ENCODE measurements around the gene PCGF6.
"Not testable (repeated sequence)": the region's sequence is repeated elsewhere in the genome, so short reads cannot be mapped to it uniquely, and the experiment has no call there.

PCGF6 gene, protein sequence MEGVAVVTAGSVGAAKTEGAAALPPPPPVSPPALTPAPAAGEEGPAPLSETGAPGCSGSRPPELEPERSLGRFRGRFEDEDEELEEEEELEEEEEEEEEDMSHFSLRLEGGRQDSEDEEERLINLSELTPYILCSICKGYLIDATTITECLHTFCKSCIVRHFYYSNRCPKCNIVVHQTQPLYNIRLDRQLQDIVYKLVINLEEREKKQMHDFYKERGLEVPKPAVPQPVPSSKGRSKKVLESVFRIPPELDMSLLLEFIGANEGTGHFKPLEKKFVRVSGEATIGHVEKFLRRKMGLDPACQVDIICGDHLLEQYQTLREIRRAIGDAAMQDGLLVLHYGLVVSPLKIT

DNA sequence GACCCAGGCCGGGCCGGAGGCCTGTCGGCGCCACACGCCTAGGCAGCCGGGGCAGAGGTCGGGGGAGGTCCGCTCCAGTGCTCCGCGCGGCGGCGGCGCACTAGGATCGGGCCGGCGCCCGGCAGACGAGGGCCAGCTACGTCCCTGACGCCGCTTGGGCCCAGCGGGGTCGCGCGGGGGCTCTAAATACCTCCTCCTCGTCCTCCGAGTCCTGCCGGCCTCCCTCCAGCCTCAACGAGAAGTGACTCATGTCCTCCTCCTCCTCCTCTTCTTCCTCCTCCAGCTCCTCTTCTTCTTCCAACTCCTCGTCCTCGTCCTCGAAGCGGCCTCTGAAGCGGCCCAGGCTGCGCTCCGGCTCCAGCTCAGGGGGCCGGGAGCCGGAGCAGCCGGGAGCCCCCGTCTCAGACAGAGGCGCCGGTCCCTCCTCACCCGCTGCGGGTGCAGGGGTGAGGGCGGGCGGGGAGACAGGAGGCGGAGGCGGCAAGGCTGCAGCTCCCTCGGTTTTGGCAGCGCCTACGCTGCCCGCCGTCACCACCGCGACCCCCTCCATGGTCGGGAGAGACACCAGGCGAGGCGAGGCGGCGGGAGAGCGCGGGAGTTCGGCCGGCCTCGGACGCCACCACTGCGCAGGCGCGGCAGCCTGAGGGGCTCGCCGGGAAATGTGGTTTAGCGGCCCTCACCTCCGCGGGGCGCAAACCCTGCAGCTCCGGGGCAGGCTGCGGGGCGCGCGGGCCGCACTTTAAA, at the start of gene PCGF6:
PCGF6 (minus strand) TSS at position 624 of the 744 bp plus-strand sequence; CDS start at position 550, 74 bp downstream.
- DNase-seq (ENCODE audit: low read depth in 4 of 4, low spot score in 1 of 4) = peak; percentile 52 to 68 (median 63)

DNA sequence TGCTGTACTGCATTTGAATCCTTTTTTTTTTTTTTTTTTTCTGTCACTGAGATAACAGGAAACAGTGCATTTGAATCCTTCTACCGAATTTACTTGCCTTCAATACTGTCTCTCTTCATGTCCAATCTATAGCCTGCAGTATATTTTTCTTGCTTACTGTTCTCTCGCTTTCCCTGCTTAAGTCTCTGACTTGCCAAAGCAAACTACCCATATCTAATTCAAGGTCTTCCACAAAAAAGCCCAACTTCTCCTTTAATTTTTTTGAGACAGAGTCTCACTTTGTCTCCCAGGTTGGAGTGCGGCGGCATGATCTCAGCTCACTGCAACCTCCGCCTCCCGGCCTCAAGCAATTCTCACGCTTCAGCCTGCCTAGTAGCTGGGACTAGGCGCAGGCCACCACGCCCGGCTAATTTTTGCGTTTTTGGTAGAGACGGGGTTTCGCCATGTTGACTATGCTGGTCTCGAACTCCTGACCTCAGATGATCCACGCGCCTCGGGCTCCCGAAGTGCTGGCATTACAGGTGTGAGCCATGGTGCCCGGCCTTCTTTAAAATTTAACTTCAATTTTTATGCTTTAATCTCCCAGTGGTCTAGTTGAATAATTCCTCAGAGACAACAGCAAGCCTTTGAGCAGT, 46.4 kb upstream of the PCGF6 start:
- DNase-seq (ENCODE audit: low read depth in 4 of 4, low spot score in 1 of 4) = no peak

DNA sequence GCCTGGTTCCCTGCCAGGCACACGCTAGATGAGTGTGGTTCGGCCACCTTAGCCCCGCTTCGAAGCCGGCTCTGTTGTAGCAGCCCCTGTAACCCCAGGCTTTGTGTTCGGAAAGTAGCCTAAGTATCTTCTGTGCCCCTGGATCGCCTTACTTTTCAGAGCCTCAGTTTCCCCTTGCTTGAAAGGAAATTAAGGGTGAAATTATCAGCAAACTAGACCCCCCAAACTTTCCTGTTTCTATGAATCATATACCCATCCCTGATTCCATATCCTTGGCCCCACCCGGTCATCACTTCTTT, 45.8 kb upstream of the PCGF6 start:
- no peak for DNase-seq (ENCODE audit: low read depth in 4 of 4, low spot score in 1 of 4)

DNA sequence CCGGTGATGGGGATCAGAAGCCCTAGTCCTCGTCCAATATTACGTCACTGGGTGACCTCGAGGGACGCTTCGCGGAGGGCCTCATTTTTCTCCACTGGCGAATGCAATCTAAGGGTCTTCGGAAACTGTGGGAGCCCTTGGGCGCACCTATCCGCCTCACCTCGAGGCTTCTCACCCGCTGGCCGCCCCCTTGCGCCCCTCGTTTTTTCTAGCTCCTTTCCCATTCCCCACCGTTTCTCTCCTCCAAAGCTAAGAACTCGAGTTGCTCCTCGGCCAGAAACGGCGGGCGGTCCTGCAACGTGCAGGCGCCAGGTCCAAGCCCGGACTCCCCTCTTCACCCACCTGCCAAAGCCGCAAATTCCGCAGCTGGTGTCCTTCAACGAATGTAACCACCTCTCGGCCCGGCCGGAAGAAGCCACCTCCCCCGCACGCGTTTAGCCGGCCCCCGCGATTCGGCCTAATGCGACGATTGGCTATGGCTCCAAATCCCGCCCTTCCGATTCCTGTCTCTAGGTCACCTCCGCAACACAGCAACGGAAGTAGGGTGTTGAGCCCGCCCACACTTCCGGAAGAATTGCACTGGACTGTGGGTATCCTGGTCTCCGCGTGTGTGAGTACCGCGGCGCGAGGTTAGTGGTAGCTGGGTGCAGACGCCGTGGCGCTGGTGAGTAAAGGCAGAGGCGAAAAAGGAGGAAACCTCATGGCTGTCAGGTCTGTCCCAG, 45.3 kb upstream of the PCGF6 start, which contains the start of the genes ATP5MK and PDCD11:
ATP5MK (minus strand) TSS at position 409 of the 722 bp plus-strand sequence. CDS start 4,018 bp downstream, outside the sequence.
PDCD11 (plus strand) TSS at position 560 of the 722 bp plus-strand sequence. CDS start 1,801 bp downstream, outside the sequence.
- DNase-seq (ENCODE audit: low read depth in 4 of 4, low spot score in 1 of 4) = peak; percentile 80 to 98 (median 94)

DNA sequence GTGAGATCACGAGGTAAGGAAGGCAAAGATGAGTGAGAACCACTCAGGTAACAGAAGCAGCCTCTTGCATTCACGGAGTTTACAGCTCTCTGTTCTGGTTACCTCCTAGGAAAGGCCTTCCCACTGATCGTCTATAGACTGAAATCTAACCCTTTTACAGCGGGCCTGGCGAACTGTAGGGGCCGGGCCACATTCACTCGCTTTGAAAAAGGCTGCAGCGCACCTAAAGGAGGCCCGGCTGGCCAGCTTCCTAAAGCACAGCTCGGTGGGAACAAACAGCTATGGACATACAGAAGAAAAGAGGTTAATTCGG, 44.8 kb upstream of the PCGF6 start:
- DNase-seq (ENCODE audit: low read depth in 4 of 4, low spot score in 1 of 4) = no peak

DNA sequence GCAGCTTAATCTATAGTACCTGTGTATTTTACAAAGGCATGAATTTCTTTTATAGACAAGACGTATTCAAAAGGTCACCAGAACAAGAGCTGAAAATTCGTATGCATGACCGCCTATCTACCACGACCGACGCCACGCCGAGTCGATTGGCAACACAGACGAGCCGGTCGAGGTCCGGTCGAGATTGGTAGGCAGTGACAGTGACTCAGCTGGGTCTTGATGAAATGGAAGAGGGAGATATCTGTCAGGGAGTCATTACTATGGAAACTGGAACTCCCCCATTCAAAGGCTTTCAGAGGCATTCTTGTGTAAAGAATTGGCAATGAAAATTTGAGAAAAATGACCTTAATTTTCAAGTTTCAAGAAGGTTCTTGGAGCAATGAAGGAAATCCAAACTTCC, 43.2 kb upstream of the PCGF6 start:
- DNase-seq (ENCODE audit: low read depth in 4 of 4, low spot score in 1 of 4) = no peak

DNA sequence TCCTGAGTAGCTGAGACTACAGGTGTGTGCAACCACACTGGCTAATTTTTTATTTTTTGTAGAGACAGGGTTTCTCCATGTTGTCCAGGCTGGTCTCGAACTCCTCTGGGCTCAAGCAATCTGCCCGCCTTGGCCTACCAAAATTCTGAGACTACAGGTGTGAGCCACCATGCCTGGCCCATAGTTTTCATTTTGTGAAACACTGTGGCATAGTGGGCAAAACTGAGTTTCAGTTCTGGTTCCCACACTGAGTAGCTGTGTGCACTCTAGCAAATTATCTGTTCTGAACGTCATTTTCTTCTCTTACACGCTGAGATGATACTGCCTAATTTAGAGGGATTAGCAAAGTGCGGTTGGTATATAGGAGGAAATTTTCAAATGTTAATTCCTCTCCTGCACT, 31.8 kb upstream of the PCGF6 start:
- DNase-seq (ENCODE audit: low read depth in 4 of 4, low spot score in 1 of 4) = no peak

DNA sequence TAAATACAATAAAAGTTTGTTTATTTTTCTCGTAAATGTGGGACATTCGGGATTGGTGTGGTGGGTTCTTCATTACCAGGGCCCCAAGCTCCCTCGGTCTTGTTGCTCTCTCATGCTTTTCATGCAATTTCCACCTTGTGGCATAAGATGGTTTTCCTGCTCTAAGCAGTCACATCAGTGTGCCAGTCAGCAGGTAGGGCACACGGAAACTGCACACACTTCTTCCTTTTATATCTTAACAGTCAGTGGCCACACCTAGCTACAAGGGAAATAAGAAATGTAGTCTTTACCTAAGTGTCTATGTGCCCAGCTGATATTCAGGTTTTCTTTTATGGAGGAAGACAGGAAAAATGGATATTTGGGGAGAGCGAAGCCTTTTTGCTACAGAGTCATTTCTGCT, 23.3 kb upstream of the PCGF6 start:
- DNase-seq (ENCODE audit: low read depth in 4 of 4, low spot score in 1 of 4) = no peak

DNA sequence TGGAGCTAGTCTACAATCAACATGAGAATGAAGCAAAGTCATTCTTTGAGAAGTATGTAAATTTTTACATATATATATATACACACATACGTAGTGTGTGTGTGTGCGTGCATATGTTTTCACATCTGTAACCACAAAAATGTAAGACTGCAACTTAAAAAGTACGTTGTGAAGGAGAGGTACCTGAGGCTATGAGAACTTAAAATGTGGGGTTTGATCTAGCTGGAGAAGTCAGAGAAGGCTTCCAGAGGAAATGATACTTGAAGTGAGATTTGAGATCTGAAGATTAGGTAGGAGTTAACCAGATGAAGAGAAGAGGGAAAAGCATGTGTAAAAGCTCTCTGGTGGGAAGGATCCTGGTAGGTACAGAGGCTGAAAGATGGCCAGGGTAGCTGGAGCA, 22.6 kb upstream of the PCGF6 start:
- no peak for DNase-seq (ENCODE audit: low read depth in 4 of 4, low spot score in 1 of 4)

DNA sequence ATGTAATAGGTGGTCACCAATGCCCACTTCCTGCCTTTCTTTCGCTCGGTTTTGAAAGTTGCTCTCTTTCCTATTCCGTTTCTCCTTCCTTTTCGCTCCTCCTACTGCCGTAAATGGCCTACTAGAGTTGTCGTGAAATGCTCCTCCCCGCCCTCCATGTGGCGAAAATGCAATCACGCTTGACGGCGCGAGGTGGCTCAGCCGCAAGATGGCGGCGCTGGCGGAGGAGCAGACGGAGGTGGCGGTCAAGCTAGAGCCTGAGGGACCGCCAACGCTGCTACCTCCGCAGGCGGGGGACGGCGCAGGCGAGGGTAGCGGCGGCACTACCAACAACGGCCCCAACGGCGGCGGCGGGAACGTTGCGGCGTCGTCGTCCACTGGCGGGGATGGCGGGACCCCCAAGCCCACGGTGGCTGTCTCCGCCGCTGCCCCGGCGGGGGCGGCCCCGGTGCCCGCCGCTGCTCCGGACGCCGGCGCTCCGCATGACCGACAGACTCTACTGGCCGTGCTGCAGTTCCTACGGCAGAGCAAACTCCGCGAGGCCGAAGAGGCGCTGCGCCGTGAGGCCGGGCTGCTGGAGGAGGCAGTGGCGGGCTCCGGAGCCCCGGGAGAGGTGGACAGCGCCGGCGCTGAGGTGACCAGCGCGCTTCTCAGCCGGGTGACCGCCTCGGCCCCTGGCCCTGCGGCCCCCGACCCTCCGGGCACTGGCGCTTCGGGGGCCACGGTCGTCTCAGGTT, 17.0 kb upstream of the PCGF6 start, which contains the start of gene TAF5:
TAF5 (plus strand) TSS at position 195 of the 737 bp plus-strand sequence; CDS start at position 209, 14 bp downstream.
- DNase-seq (ENCODE audit: low read depth in 4 of 4, low spot score in 1 of 4) = peak; percentile 72 to 83 (median 78)

DNA sequence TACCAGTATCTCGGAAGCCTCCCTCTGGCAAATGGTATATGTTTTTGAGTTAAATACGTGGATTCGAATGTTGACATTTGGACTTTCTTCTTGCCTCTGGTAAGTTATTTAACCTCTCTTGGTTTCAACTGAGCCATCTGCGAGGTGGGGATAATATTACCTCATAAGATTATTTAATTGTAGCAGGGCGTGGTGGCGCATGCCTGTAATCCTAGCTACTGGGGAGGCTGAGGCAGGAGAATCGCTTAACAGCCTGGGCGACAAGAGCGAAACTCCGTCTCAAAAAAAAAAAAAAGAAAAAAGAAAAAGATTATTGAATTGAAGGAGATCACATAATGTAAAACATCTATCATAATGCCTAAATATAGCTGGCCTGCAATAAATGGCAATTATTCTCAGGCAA, 16.4 kb upstream of the PCGF6 start:
- no peak for DNase-seq (ENCODE audit: low read depth in 4 of 4, low spot score in 1 of 4)

DNA sequence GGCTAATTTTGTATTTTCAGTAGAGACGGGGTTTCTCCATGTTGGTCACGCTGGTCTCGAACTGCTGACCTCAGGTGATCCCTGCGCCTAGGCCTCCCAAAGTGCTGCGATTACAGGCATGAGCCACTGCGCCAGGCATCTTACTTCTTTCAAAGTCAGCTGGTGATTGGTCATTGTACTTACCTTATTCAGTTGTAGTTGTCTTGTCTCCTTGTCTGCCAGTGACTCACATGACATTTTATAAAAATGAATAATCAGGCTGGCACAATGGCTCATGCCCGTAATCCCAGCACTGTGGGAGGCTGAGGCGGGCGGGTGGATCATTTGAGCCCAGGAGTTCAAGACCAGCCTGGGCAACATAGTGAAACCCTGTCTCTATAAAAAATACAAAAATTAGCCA, 9.9 kb upstream of the PCGF6 start:
- DNase-seq (ENCODE audit: low read depth in 4 of 4, low spot score in 1 of 4) = not testable (repeated sequence)

DNA sequence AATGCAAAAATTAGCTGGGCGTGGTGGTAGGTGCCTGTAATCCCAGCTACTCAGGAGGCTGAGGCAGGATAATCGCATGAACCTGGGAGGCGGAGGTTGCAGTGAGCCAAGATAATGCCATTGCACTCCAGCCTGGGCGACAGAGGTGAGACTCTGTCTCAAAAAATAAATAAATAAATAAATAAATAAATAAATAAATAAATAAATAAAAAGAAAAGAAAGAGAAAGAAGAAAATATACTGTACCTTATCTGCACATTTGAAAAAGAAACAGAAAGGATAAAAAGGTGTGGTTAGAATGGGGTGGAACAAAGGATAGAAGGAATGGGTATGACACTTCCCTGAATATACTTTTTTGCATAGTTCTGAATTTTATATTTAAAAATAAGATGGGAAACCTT, 8.6 kb upstream of the PCGF6 start:
- not testable (repeated sequence) for DNase-seq (ENCODE audit: low read depth in 4 of 4, low spot score in 1 of 4)

DNA sequence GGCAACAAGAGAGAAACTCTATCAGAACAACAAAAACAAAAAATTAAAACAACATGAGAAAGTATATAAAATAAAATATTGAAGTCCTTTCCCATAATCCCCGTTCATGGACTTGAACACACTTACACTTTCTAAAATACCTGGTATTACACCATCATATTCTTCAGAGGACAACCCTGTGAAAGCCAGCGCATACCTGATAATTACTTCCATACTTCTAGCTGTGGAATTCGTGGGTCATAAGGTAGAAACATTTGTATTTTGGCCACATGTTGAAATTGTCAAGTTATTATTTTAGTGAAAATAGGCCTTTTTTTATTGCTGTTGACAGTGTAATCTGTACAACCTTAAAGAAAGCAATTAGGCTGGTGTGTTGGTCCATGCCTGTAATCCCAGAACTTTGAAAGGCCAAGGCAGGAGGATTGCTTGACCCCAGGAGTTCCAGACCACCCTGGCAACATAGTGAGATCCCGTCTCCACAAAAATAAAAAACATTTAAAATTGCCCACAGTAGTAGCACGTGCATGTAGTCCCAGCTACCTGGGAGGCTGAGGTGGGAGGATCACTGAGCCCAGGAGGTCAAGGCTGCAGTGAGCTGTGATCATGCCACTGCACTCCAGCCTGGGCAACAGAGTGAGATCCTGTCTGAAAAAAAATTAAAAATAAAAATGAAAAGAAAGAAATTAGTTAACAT, 5.1 kb upstream of the PCGF6 start:
- DNase-seq (ENCODE audit: low read depth in 4 of 4, low spot score in 1 of 4) = no peak

DNA sequence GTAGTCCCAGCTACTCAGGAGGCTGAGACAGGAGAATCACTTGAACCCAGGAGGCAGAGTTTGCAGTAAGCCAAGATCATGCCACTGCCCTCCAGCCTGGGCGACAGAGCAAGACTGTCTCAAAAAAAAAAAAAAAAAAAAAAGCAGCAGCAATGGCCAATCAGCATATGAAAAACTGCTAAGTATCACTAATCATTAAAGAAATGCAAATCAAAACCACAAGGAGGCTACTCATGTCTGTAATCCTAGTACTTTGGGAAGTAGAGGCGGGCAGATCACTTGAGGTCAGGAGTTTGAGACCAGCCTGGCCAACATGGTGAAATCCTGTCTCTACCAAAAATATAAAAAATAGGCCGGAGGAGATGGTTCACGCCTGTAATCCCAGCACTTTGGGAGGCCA, 3.6 kb upstream of the PCGF6 start:
- not testable (repeated sequence) for DNase-seq (ENCODE audit: low read depth in 4 of 4, low spot score in 1 of 4)

DNA sequence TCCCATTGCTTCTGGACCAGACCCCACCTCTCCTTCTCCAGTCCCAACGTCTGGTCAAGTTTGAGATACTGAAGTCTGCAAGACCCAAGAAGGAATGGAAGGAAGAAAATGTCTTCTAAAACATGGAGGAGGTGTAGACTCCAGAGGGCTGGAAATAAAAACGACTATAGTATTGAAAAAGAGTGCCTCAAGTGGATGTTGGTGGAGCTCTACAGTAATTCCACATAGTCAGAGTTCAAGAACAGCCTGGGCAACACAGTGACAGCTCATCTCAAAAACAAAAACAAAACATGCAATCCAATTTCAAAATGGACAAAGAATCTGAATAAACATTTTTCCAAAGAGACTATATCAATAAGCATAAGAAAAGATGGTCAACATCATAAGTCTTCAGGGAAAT, 2.3 kb upstream of the PCGF6 start:
- no peak for DNase-seq (ENCODE audit: low read depth in 4 of 4, low spot score in 1 of 4)

DNA sequence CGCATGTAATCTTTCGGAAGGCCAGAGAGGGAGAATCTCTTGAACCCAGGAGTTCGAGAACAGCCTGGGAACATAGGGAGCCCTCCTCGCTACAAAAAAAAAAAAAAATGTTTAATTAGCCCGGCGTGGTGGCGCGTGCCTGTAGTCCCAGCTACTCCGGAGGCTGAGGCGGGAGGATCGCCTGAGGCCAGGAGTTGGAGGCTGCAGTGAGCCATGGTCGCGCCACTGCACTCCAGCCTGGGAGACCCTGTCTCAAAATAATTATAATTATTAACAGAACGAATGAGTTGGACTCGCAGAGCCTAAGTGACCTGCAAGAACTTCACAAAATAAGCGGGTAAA, 794 bp downstream of the PCGF6 start:
- no peak for DNase-seq (ENCODE audit: low read depth in 4 of 4, low spot score in 1 of 4)

DNA sequence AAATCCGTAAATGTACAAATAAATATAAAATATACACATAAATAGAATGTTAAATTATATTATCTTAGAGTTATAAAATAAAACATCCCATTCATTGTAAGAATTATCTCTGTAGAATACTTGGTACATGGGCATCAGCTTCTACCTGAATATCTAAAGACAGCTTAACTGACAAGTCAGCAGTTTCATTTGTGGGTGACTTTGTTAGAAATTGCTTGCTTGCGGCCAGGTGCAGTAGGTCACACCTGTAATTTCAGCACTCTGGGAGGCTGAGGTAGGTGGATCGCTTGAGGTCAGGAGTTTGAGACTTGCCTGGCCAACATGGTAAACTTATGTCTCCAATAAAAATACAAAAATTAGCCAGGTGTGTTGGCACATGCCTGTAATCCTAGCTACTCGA, 14.6 kb downstream of the PCGF6 start:
- no peak for DNase-seq (ENCODE audit: low read depth in 4 of 4, low spot score in 1 of 4)

DNA sequence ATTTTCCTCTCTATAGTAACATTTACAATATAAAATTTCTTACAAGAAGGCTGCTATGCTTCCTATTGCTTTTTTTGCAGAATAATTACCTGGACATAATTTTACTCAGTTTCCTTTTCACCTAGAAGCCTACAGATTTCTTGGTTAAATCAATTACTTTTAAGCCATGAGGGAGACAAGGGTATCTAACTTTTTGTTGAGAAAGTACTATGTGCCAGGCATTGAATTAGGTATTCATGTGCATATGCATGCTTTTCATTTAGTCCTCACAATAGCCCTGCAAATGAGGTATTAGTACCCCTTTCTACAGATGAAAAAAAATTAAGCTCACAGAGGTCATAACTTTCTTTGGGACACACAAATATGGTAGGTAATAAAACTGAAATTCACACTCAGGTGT, 16.4 kb downstream of the PCGF6 start:
- no peak for DNase-seq (ENCODE audit: low read depth in 4 of 4, low spot score in 1 of 4)

DNA sequence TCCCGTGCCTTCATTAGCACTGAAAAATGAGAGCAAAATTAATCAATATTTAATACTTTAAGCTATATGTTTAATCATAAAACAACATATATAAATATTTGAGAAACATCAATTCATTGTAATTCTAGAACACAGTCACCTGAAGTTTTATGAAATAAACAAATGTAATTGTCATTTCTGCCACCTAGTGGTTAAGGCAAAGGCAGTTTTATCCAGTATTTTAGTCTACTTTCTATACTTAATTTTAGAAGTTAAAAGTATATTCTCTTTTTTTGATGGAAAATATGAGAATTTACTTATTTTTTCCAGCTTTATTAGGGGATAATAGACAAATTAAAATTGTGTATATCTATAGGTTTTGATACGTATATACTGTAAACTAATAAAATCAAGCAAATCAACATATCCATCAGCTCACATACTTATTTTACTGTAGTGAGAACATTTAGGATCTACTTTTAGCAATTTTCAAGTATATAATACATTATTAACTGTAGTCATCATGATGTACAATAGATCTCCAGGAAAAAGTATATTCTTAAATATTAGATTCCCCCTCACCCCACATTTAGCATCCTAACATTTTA, 16.9 kb downstream of the PCGF6 start:
- no peak for DNase-seq (ENCODE audit: low read depth in 4 of 4, low spot score in 1 of 4)

Data from stimulated activated CD4-positive, alpha-beta T cell treated with anti-CD3 and anti-CD28 coated beads, Interleukin-1b, Interleukin-23, amount 100 ng/mL, for 24 hours (primary cell).